HG02884 (cell line): Measurements from ENCODE around the gene OXSM.

ENCODE experiments used
- ATAC-seq: cut with Tn5 transposase; IDR thresholded peaks from one replicate; pipeline ENCODE4 v1.9.1; 2021; ENCODE audit warnings: mild to moderate bottlenecking, moderate library complexity; ENCODE audit not compliant: unreplicated experiment

OXSM gene

GRCh38 chr3:25789596-25790556 is at the start of gene OXSM:
Gene OXSM (plus strand): TSS chr3:25790090. CDS start chr3:25791021, 931 bp downstream.
- peak; percentile 91 for ATAC-seq

- ATAC-seq = no peak
Observed at GRCh38 chr3:25744470-25744869, 45.4 kb upstream of the OXSM start.

DNA sequence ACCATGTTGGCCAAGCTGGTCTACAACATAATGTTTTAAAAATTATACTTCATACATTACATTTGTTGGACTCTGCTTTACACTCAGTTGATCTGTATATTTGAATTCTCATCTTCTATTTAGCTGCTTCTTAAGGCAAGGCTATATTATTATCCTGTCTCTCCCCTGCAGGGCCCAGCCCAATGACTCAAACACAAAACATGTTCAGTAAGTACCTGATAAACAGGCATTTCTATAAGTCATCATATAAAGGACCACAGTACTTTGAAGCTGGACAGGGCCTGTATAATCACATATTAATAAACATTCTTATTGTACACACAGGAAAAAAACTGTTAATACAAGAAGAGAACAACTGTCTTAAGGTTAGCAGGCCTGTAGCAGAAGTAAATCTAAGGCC is 42.9 kb upstream of the OXSM start:
- ATAC-seq = no peak

DNA sequence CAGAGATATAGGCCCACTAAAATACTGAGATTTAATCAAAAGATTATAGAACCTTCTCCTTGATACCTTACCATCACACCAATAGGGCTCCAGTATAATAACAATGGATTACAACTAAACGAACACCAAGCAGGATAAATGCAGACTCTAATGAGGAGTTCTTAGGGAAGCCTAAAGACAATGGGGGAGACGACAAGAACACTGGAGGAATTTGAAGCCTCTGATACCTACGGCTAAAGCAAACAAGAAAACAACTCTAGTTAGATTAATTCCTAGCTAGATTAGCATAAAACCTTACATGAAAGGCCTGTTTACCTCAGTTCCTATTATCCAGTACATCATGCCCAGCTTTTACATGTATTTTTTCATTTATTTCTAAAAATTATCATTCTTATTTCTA is 41.7 kb upstream of the OXSM start:
- no peak for ATAC-seq

DNA sequence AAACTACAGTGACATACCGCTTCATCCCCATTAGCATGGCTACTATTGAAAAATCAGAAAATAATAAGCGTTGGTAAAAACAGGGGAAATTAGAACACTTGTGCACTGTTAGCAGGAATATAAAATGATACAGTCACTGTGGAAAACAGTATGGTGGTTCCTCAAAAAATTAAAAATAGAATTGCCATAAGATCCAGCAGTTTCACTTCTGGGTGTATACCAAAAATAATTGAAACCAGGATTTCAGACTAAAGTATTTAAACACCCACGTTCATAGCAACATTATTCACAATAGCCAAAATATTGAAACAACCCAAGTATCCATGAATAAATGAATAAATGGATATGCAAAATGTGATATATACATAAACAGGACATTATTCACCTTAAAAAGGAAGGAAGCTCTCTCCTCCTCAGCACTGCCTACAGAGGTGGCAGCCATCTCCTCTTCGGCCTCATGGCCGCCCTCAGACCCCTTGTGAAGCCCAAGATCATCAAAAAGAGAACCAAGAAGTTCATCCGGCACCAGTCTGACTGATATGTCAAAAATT is 40.8 kb upstream of the OXSM start:
- ATAC-seq = no peak

- no peak for ATAC-seq
Observed at GRCh38 chr3:25751048-25751447, 38.8 kb upstream of the OXSM start.

- ATAC-seq = no peak
Observed at GRCh38 chr3:25751725-25752124, 38.2 kb upstream of the OXSM start.

- ATAC-seq = peak; percentile 81
Observed at GRCh38 chr3:25768851-25769250, 21.0 kb upstream of the OXSM start.

DNA sequence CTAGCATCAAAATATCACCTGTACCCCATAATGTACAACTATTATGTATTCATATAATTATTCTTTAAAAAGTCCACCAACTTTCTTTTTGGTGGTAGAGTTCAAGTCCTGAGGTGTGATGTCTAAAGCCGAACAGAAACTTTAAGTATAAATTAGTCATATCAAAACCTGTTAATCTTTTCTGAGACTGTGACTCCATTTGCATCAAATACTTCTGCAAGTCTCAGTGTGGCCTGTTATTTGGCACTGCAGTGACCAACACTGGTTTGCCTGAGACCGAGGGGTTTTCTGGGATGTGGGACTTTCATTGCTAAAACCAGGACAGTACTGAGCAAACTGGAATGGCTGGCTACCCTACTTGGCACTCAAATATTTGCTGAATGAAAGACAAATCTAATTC is 14.0 kb upstream of the OXSM start:
- no peak for ATAC-seq

GRCh38 chr3:25780618-25781017 is 9.3 kb upstream of the OXSM start:
- no peak for ATAC-seq

DNA sequence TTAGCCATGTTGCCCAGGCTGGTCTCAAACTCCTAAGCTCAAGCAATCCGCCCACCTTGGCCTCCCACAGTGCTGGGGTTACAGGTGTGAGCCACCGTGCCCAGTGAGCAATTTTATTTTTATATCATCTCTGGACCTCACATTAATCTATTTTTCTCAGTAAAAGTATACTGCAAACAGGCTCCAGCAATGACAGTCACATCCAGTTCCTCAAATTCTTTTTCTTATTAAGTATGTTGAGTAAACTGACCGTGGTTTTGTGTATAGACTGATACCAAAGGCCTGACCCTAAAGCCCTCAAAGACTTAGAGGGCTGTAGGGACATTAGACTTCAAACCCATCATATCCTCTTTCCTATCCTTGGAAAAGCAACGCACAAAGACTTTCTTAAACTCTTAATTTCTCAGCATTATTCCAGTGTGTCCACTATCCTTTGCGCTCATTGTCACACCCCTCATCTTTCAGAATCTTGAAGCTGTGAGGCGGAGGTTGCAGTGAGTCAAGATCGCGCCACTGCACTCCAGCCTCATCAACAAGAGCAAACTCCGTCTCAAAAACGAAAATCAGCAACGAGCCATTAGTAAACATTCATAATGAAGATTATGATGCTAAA is 8.6 kb upstream of the OXSM start:
- ATAC-seq = no peak

GRCh38 chr3:25781758-25782594 is 7.9 kb upstream of the OXSM start:
- peak; percentile 56 for ATAC-seq

- no peak for ATAC-seq
Observed at GRCh38 chr3:25782636-25782937, 7.3 kb upstream of the OXSM start.

DNA sequence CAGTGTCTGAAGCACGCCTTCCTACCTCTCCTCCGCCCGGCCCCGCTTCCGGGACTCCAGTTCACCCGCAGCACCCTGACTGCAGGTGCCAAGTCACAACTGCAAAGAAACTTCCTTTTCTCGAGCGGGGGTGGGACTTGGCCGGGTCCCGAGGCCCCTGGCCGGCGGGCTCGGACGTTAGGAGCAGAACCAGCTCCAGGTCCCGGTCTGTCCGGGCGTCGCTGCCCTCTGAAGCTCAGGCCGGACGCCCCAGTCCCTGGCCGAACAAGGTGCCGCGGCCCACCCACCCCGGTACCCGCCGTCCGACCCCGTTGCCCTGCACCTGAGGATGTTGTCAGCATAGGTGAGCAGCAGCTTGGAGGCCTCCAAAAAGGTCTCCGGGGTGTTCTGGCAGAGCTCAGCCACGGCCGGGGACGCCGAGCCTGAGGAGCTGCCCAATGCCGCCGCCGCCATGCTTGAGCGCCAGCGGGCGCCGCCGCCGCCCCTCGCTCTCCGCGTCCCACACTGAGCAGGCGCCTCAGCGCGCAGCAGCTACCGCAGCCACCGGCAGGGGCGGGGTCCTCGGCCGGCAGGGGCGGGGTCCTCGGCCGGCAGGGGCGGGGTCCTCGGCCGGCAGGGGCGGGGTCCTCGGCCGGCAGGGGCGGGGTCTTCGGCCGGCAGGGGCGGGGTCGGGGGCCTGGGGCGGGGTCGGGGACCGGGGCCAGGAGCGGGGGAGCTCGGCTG is 6.8 kb upstream of the OXSM start, which contains the start of gene NGLY1:
Gene NGLY1 (minus strand): TSS at position 506 of the 723 bp plus-strand sequence. CDS start 53 bp downstream, at position 453.
- ATAC-seq = peak; percentile 65

DNA sequence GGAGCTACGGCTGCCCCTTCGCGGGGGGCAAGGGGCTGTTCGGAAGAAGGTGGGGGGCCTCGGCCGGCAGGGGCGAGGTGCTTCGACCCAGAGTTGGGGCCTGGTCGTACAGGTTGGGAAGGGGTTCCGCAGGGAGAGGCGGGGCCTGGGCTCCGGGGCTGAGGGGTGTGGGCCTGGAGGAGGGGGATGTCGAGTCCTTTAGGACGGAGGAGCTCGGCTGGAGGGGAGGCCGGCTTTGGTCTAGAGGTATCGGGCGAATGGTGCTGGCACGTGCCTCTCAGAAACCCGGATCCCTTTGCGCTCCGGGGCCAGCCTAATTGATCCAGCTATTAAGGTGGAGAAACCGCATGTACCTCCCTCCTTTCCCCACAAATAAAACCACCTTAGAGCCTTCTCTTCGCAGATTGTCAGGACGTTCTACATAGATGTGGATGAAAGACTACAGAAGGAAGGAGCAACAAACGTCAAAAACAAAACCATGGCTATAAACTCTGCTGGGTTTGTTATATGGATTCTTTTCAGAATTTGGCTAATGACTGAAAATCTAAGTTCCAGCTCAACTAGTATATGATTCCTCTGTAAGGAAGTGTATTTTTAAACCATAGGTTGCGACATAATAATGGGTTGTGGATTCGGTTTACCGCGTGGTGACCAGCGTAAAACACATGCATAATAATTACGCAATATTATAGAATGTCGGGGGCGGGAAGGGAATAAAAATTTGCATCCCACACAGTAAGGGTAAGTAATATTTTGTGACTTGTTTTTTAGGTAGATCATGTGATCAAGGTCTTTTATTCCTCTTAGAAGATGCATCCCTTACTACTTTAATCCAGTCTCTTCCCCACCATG is 6.0 kb upstream of the OXSM start:
- peak; percentile 28 for ATAC-seq

DNA sequence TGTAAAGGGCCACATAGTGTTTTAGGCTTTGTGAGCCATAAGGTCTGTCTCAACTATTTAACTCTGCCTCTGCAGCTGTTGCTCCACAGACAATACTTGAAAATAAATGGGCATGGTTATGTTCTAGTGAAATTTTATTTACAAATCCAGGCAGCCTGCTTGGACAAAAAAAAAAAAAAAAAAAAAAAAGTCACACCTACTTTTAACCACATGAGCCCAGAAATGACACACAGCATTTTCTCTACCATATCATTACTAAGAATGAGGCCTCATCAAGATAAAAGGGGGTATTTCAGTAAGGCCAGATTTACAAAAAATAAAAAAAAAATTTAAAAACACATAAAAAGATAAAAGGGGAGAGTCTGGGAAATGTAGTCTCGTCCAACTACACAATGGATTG is 4.9 kb upstream of the OXSM start:
- no peak for ATAC-seq

DNA sequence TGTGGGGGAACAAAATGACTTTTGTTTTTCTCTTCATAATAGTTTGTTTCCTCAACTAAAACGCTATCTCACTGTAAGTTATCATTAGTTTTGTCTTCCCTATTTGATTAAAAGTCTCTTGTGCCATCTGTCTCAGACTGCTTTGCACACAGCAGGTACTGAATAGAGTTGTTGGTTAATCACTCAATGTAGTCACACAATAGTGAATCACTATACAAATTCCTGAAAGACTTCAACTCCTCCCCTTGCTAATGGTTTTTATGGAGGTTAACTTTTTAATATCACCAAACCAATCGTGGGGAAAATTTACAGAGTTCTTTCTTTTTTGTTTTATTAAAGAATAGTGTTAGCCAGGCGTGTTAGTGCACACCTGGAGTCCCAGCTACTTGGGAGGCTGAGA is 4.1 kb upstream of the OXSM start:
- ATAC-seq = no peak

DNA sequence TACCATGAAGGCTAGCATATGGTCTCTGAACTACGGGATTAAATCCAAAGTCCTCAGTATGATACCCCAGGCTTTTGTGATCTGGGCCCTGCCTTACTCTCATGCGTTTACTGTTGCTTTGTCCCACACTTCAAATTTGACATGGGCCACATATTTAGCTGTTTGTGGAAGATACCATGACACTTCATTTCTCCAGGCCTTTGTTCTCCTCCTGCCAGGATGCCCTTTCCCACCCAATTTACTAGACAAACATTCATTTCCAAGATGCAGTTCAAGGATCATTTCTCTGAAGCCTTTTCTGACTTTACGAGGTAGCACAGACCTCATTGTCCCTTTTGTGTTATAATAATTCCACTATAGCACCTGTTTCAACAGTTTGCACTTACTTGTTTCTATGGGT is 2.2 kb upstream of the OXSM start:
- no peak for ATAC-seq

GRCh38 chr3:25789209-25789595 is 688 bp upstream of the OXSM start:
- no peak for ATAC-seq

DNA sequence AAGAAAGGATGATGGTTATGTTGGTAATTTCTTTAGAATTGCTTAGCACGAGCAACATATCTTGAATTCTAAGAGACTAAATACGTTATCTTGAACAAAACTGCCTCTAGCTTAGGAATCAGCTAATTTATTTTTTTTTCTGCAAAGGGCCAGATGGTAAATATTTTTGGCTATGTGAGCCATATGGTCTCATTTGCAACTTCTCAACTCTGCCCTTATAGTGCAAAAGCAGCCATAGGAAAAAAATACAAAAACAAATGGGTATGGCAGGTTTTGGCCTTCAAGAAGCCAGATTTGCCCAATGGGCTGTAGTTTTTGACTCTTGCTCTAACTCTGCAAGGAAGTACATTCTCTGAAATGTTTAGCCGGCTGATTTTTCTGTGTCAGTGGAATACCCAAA is 11.9 kb downstream of the OXSM start:
- no peak for ATAC-seq
